Endothelial cell of umbilical vein (primary cell): ENCODE measurements around the gene SPPL2B.

Experiments
- CTCF ChIP-seq, 2 donors: IDR thresholded peaks; 1 replicate in 1 of 2; 2 replicates in 1 of 2; pipeline ENCODE4 v1.5.1; 2011; ENCODE audit warnings: low read length in 2 of 2, mild to moderate bottlenecking in 2 of 2, moderate library complexity in 2 of 2, control low read depth in 1 of 2, inconsistent platforms in 1 of 2, low read depth in 1 of 2; ENCODE audit not compliant: insufficient read depth in 1 of 2; ENCODE audit errors: extremely low read depth in 1 of 2
- EZH2 ChIP-seq: IDR thresholded peaks from 2 replicates; pipeline ENCODE4 v1.6.1; 2012; ENCODE audit warnings: borderline replicate concordance, low read depth, mild to moderate bottlenecking, moderate library complexity, low read length, inconsistent platforms; ENCODE audit not compliant: severe bottlenecking
- FOS ChIP-seq: IDR thresholded peaks from 2 replicates; pipeline ENCODE4 v1.6.1; 2011; ENCODE audit warnings: mild to moderate bottlenecking, low read length, moderate library complexity, borderline replicate concordance; ENCODE audit not compliant: insufficient read depth
- GATA2 ChIP-seq: IDR thresholded peaks from 2 replicates; pipeline ENCODE4 v1.7.0; 2011; ENCODE audit warnings: low read depth, mild to moderate bottlenecking, moderate library complexity, mixed read lengths, low read length; ENCODE audit not compliant: insufficient read length, insufficient read depth
- JUN ChIP-seq: IDR thresholded peaks from 2 replicates; pipeline ENCODE4 v1.6.1; 2011; ENCODE audit warnings: borderline replicate concordance, low read depth; ENCODE audit not compliant: insufficient read length, insufficient read depth
- MYC ChIP-seq: IDR thresholded peaks from one replicate; pipeline ENCODE4 v1.6.1; 2011; ENCODE audit warnings: mild to moderate bottlenecking, low read depth, low read length
- POLR2A ChIP-seq: IDR thresholded peaks from 2 replicates; pipeline ENCODE4 v1.6.1; 2012; ENCODE audit warnings: low read depth, mild to moderate bottlenecking, control low read depth, low read length
- POLR2AphosphoS5 ChIP-seq: IDR thresholded peaks from 2 replicates; pipeline ENCODE4 v1.6.1; 2012; ENCODE audit warnings: low read depth, mild to moderate bottlenecking, control low read depth, low read length, moderate library complexity; ENCODE audit not compliant: insufficient read depth
- TF ChIP-seq, protein P1 (sequence below): IDR thresholded peaks from 2 replicates; pipeline ENCODE4 v1.6.1; 2011; ENCODE audit not compliant: insufficient read depth, insufficient read length

DNA sequence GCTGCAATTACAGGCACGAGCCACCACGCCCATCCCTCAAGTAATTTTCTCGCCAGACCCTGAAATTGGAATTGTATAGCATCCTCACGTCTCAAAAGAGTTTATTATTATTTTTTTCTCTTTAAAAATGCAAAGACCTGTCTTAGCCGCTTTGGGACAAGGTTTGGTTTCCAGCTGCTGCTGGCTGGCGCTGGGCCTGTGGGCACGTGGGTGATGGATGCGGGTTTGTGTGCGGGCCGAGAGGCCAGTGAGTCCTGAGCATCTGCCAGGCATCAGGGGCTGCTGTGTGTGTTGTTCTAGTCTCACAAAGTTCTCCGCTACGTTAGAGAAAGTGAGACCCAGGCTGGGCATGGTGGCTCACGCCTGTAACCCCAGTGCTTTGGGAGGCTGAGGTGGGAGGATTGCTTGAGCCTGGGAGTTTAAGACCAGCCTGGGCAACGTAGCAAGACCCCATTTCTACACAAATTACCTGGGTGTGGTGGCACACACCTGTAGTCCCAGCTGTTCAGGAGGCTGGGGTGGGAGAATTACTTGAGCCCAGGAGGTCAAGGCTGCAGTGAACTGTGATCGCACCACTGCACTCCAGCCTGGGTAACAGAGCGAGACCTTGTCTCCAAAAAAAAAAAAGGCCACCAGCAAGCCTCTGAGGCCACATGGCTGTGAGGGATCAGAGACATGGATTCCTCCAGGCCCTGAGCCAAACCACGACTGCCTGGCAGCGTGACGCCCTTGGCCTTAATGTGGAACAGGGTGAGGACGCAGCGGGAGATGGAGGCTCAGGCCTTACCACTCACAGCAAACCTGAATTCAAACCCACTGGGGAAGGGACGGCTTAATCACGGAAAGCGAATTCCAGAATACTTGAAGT, 26.9 kb downstream of the SPPL2B start:
- TF ChIP-seq CTCF (IDR thresholded peaks at IDR 0.05; ENCODE audit: extremely low read depth in 1 of 2, insufficient read depth in 1 of 2, low read depth in 1 of 2, low read length in 2 of 2) (no peak), EZH2 (no peak), GATA2 (no peak), POLR2A (no peak), JUN (no peak), FOS (no peak), POLR2AphosphoS5 (no peak), MYC (no peak)
- TF ChIP-seq, protein P1, sequence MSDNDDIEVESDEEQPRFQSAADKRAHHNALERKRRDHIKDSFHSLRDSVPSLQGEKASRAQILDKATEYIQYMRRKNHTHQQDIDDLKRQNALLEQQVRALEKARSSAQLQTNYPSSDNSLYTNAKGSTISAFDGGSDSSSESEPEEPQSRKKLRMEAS = no peak
